OCI-LY7 (cell line): ENCODE results near the gene AFF3. TPM values are rescaled to one million over a fixed set of nuclear protein-coding genes. Genes with fewer than 3 reads are reported as not detected.

Experiments
- BruUV-seq: library from RNA; stranded (reverse); fragments of 400-500 nt; replicated peaks from 2 replicates; lab custom pipeline; 2021; lab: Mats Ljungman, UMichigan
- CTCF ChIA-PET: fragments of 300-600 bp; sonication (Branson Sonifier 250); formaldehyde crosslinking; loops from one replicate; lab custom pipeline; 2022; ENCODE audit warnings: antibody characterized with exemption; ENCODE audit not compliant: unreplicated experiment; lab: Charles Lee
- POLR2A ChIA-PET: fragments of 300-600 bp; sonication (Branson Sonifier 250); formaldehyde crosslinking; loops from one replicate; lab custom pipeline; 2022; ENCODE audit warnings: antibody characterized with exemption; lab: Charles Lee
- DNase-seq: peaks from one replicate; pipeline ENCODE4 v3.0.0-alpha.2; 2015; ENCODE audit warnings: low spot score
- H2AFZ ChIP-seq: fragments of 200-600 bp; sonication (generic), shearing (Covaris generic); 2 replicates; pipeline ENCODE4 v1.6.1; 2014; ENCODE audit warnings: mild to moderate bottlenecking, antibody characterized with exemption, low read length, moderate library complexity
- H3K27ac ChIP-seq: fragments of 200-600 bp; sonication (generic); 2 replicates; pipeline ENCODE4 v1.5.1; 2014; ENCODE audit warnings: mixed run types, low read depth, mild to moderate bottlenecking, moderate library complexity, low read length, inconsistent platforms; ENCODE audit not compliant: poor library complexity, severe bottlenecking
- H3K36me3 ChIP-seq: fragments of 200-600 bp; sonication (generic); 2 replicates; pipeline ENCODE4 v1.6.1; 2014; ENCODE audit warnings: mild to moderate bottlenecking, antibody characterized with exemption, low read length, moderate library complexity, mixed read lengths; ENCODE audit not compliant: insufficient read depth
- H3K4me1 ChIP-seq: fragments of 200-600 bp; sonication (generic); 2 replicates; pipeline ENCODE4 v1.5.1; 2014; ENCODE audit warnings: mild to moderate bottlenecking, low read length; ENCODE audit not compliant: insufficient read depth, poor library complexity, severe bottlenecking
- H3K4me2 ChIP-seq: fragments of 200-600 bp; sonication (generic); 2 replicates; pipeline ENCODE4 v1.6.1; 2014; ENCODE audit warnings: mild to moderate bottlenecking, low read length
- H3K4me3 ChIP-seq: fragments of 200-600 bp; sonication (generic); 2 replicates; pipeline ENCODE4 v1.5.1; 2014; ENCODE audit warnings: mild to moderate bottlenecking, low read depth, low read length; ENCODE audit not compliant: poor library complexity, severe bottlenecking
- H3K79me2 ChIP-seq: fragments of 200-600 bp; sonication (generic); 2 replicates; pipeline ENCODE4 v1.6.1; 2016; ENCODE audit warnings: low read depth, mild to moderate bottlenecking, low read length, moderate library complexity, mixed read lengths; ENCODE audit not compliant: insufficient read depth
- H3K9me2 ChIP-seq: fragments of 200-600 bp; sonication (generic); 2 replicates; pipeline ENCODE4 v1.6.1; 2016; ENCODE audit warnings: mild to moderate bottlenecking, low read length, mixed read lengths; ENCODE audit not compliant: insufficient read depth
- H3K9me3 ChIP-seq: fragments of 200-600 bp; sonication (generic); 2 replicates; pipeline ENCODE4 v1.6.1; 2014; ENCODE audit warnings: mild to moderate bottlenecking, mixed run types, low read length, mixed read lengths
- H4K20me1 ChIP-seq: fragments of 200-600 bp; sonication (generic); 2 replicates; pipeline ENCODE4 v1.6.1; 2014; ENCODE audit warnings: mild to moderate bottlenecking, antibody characterized with exemption, low read length, moderate library complexity, mixed read lengths; ENCODE audit not compliant: insufficient read depth
- CTCF ChIP-seq: fragments of 200-600 bp; sonication (generic); conservative IDR thresholded peaks from 2 replicates; pipeline ENCODE4 v1.5.1; 2014; ENCODE audit warnings: mild to moderate bottlenecking, antibody characterized with exemption, low read length, moderate library complexity, mixed read lengths
- EZH2phosphoT487 ChIP-seq: fragments of 200-600 bp; sonication (generic); IDR thresholded peaks from 2 replicates; pipeline ENCODE4 v1.6.1; 2018; ENCODE audit warnings: low read depth, borderline replicate concordance, mild to moderate bottlenecking, mixed run types, antibody characterized with exemption, low read length, moderate library complexity, mixed read lengths
- intact Hi-C: fragments of 100-400 bp; cut with micrococcal nuclease; formaldehyde crosslinking; loops from one replicate; pipeline ENCODE4 v1.10.0; 2022; ENCODE audit not compliant: unreplicated experiment
- total RNA-seq, 2 experiments: library from RNA; depleted of rRNA in 1 of 2; stranded (reverse); fragments of >200 nt in 1 of 2; shearing (Covaris generic) in 1 of 2; gene quantifications; 2 replicates each; pipeline ENCODE4 v1.2.3, GENCODE V29; 2014 to 2022

AFF3 gene
- total RNA-seq, 2 experiments from 2014 or later = 131 to 133 TPM

DNA sequence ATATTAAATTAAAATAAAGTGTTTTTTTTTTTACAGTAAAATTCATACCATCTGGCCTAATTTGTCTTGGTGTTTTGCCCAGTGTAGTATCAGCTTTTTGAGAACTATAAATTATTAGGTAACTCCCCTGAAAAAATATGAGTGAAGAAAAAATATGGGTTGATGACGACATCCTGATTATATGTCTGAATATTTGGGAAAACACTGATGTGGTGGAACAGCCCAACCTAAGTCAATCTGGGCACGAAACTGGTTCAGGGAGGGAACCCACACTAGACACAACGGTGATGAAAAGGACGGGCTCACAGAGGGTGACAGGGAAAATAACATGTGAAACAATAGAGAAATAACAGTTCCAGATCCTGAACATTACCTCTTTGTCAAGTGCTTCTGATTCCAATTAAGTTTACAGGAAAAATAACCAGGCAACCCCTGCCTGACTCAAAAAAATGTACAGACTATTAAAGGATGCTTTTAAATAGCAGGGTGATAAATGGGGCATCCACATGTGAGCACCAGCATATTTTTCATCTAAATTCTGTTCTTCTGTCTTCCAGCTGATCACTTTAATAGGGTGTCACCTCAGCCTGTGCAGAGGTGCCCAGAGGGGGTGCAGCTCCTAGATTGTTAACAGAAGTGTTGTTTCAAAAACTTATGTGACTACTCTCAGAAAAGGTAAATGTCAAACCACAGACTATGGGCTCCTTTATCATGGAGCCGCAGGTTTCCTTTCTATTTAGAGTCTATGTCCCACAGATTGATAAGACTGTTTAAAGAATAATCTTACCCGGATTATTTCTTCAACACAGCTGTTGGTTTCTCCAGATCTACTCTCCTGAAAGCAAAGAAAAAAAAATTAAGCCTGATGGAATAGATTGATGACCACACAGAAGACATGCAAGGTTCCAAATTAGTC, 305.4 kb downstream of the AFF3 start:
- H3K79me2 ChIP-seq = no peaks in the 10 kb centered on the region
- H3K9me2 ChIP-seq = no peaks in the 10 kb centered on the region
- no peak overlapping the region for H2AFZ ChIP-seq
- TF ChIP-seq CTCF = no peak
- TF ChIP-seq EZH2phosphoT487 = no peak
- H3K4me3 ChIP-seq = no peak overlapping the region
- no peak for DNase-seq
- intact Hi-C loops = no loop called here
- H3K9me3 ChIP-seq = no peaks in the 10 kb centered on the region
- POLR2A ChIA-PET = no interaction called here
- no peaks in the 10 kb centered on the region for H3K4me1 ChIP-seq
- no peaks in the 10 kb centered on the region for H4K20me1 ChIP-seq
- BruUV-seq = no TSS peak
- H3K27ac ChIP-seq = no peak overlapping the region
- peaks cover 59% of the 10 kb centered on the region for H3K36me3 ChIP-seq
- no peak overlapping the region for H3K4me2 ChIP-seq
- CTCF ChIA-PET = no interaction called here

GRCh38 chr2:99834426-99834825, 308.0 kb downstream of the AFF3 start:
- ChIA-PET POLR2A (interaction anchor here (0.6 kb wide), 1 partner anchor 20 kb away, joined by 3 read pairs; no protein-coding TSS in a partner anchor), CTCF (no interaction called here)
- Histone ChIP-seq H3K4me2 (no peak overlapping the region), H3K4me3 (no peak overlapping the region), H3K27ac (no peak overlapping the region), H3K4me1 (no peaks in the 10 kb centered on the region), H4K20me1 (no peaks in the 10 kb centered on the region), H3K36me3 (peaks cover 74% of the 10 kb centered on the region), H3K9me2 (no peaks in the 10 kb centered on the region), H3K79me2 (no peaks in the 10 kb centered on the region), H3K9me3 (no peaks in the 10 kb centered on the region), H2AFZ (no peak overlapping the region)
- no TSS peak for BruUV-seq
- TF ChIP-seq CTCF (no peak), EZH2phosphoT487 (no peak)
- intact Hi-C loops = no loop called here
- DNase-seq = no peak
